Measurements from ENCODE around the gene ZNF616. TPM values are rescaled to one million over a fixed set of nuclear protein-coding genes. Genes with fewer than 3 reads are reported as not detected.
A peak's percentile ranks its signal among the peaks of the same experiment; 100 is the strongest.

Gene ZNF616
- total RNA-seq (2014; rRNA removed; shearing (Covaris generic)), result 4.7 and 10.8 TPM in 2 replicates

- DNase-seq (ENCODE audit: low read depth), result peak; percentile 96
Measured at GRCh38 chr19:52139252-52140031, at the start of gene ZNF616. Gene ZNF616, minus strand, starts transcription at chr19:52139938. Its CDS starts 9,426 bp downstream, at chr19:52130512.

GRCh38 chr19:52188822-52189734, 49.3 kb upstream of the ZNF616 start:
- no peak for DNase-seq (ENCODE audit: low read depth)

GRCh38 chr19:52187407-52187806, 47.7 kb upstream of the ZNF616 start:
- no peak for DNase-seq (ENCODE audit: low read depth)

- DNase-seq (ENCODE audit: low read depth), result no peak
Measured at GRCh38 chr19:52176574-52176973, 36.8 kb upstream of the ZNF616 start.

GRCh38 chr19:52172347-52172746, 32.6 kb upstream of the ZNF616 start:
- no peak for DNase-seq (ENCODE audit: low read depth)

GRCh38 chr19:52171321-52172169, 31.8 kb upstream of the ZNF616 start, which contains the start of gene ZNF836:
Gene ZNF836, minus strand, starts transcription at chr19:52171621. Its CDS starts 3,549 bp downstream, at chr19:52168072.
- DNase-seq (ENCODE audit: low read depth), result peak; percentile 87

- DNase-seq (ENCODE audit: low read depth), result peak; percentile 19
Measured at GRCh38 chr19:52170863-52171320, 31.2 kb upstream of the ZNF616 start.

- no peak for DNase-seq (ENCODE audit: low read depth)
Measured at GRCh38 chr19:52170304-52170703, 30.6 kb upstream of the ZNF616 start.

- DNase-seq (ENCODE audit: low read depth), result no peak
Measured at GRCh38 chr19:52155596-52156359, 16.0 kb upstream of the ZNF616 start.

GRCh38 chr19:52148256-52148655, 8.5 kb upstream of the ZNF616 start:
- DNase-seq (ENCODE audit: low read depth), result no peak

- no peak for DNase-seq (ENCODE audit: low read depth)
Measured at GRCh38 chr19:52142001-52142595, 2.4 kb upstream of the ZNF616 start.

- no peak for DNase-seq (ENCODE audit: low read depth)
Measured at GRCh38 chr19:52141203-52141602, 1.5 kb upstream of the ZNF616 start.

- no peak for DNase-seq (ENCODE audit: low read depth)
Measured at GRCh38 chr19:52140032-52140710, 433 bp upstream of the ZNF616 start.

- DNase-seq (ENCODE audit: low read depth), result no peak
Measured at GRCh38 chr19:52138983-52139251, 821 bp downstream of the ZNF616 start.

- peak; percentile 64 for DNase-seq (ENCODE audit: low read depth)
Measured at GRCh38 chr19:52138278-52138982, 1.3 kb downstream of the ZNF616 start.

- DNase-seq (ENCODE audit: low read depth), result no peak
Measured at GRCh38 chr19:52120286-52120685, 19.5 kb downstream of the ZNF616 start.

GRCh38 chr19:52115526-52116053, 24.1 kb downstream of the ZNF616 start:
- DNase-seq (ENCODE audit: low read depth), result no peak

GRCh38 chr19:52114691-52115090, 25.0 kb downstream of the ZNF616 start:
- no peak for DNase-seq (ENCODE audit: low read depth)

- DNase-seq (ENCODE audit: low read depth), result no peak
Measured at GRCh38 chr19:52112624-52113023, 27.1 kb downstream of the ZNF616 start.
